Measurements from ENCODE around the gene GALNT17.

Gene GALNT17

DNA sequence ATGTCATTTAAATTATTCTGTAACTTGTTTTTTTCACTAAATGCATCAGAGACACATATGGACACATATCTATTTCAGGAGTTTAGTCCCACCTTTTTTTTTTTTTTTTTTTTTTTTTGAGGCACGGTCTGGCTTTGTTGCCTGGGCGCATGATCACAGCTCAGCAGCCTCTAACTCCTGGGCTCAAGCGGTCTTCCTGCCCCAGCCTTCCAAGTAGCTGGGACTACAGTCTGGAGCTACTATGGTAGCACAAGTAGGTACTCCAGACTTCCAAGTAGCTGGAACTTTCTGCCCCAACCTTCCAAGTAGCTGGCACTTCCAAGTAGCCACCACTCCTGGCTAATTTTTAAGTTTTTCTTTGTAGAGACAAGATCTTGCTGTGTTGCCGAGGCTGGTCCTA, 407.7 kb downstream of the GALNT17 start:
- H3K27ac ChIP-seq (ENCODE audit: low read length) = no peak overlapping the region
- TF ChIP-seq EZH2phosphoT487 (IDR thresholded peaks at IDR 0.05; ENCODE audit: low read depth) = no peak
- TF ChIP-seq, protein P1, sequence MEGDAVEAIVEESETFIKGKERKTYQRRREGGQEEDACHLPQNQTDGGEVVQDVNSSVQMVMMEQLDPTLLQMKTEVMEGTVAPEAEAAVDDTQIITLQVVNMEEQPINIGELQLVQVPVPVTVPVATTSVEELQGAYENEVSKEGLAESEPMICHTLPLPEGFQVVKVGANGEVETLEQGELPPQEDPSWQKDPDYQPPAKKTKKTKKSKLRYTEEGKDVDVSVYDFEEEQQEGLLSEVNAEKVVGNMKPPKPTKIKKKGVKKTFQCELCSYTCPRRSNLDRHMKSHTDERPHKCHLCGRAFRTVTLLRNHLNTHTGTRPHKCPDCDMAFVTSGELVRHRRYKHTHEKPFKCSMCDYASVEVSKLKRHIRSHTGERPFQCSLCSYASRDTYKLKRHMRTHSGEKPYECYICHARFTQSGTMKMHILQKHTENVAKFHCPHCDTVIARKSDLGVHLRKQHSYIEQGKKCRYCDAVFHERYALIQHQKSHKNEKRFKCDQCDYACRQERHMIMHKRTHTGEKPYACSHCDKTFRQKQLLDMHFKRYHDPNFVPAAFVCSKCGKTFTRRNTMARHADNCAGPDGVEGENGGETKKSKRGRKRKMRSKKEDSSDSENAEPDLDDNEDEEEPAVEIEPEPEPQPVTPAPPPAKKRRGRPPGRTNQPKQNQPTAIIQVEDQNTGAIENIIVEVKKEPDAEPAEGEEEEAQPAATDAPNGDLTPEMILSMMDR (IDR thresholded peaks at IDR 0.05; ENCODE audit: low read depth, low read length) = no peak
- no peaks in the 10 kb centered on the region for H3K79me2 ChIP-seq (ENCODE audit: low read length)
- no peak overlapping the region for H2AFZ ChIP-seq (ENCODE audit: low read depth, low read length)
- H3K4me2 ChIP-seq (ENCODE audit: low read length) = no peak overlapping the region
- no peaks in the 10 kb centered on the region for H3K36me3 ChIP-seq (replicated peaks; ENCODE audit: low read depth, low read length)
- H4K20me1 ChIP-seq (ENCODE audit: insufficient read depth, low read length) = no peaks in the 10 kb centered on the region
- H3K9ac ChIP-seq (ENCODE audit: low read length) = no peak overlapping the region
- H3K4me3 ChIP-seq (ENCODE audit: low read length) = no peak overlapping the region
- H3K4me1 ChIP-seq (ENCODE audit: low read length) = no peaks in the 10 kb centered on the region
- H3K9me3 ChIP-seq (ENCODE audit: insufficient read depth, low read length) = no peaks in the 10 kb centered on the region
- no peaks in the 10 kb centered on the region for H3K27me3 ChIP-seq (ENCODE audit: low read depth, low read length)

DNA sequence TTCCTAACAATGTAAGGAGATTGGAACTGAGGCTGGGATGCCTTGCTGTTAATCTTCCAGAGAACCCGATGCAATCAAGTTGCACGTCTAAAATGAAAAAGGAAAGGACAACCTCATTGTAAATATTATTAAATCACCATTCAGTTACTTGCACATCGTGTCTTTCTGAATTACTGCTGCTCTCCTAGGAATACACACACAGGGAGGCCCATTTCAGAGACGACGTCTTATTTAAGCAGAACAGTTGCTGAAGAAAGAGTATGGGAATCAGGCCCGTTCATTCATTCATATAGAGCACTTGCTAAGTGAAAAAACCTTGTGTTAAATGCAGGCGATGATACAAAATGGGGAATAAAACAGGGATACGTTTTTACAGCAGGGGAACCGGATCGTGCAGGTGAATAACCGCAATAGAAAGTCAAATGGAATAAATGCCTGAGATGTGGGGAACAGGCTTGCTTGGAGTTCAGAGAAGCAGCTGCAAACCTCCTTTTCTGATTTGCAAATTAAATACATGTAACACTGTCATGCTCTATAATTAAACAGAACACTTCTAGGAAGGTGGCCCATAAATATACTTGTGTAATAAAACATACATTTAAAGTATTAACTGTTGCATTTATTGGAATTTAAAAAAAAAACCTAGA, 409.9 kb downstream of the GALNT17 start:
- Histone ChIP-seq H3K9ac (ENCODE audit: low read length) (no peak overlapping the region), H3K4me2 (ENCODE audit: low read length) (no peak overlapping the region), H4K20me1 (ENCODE audit: insufficient read depth, low read length) (no peaks in the 10 kb centered on the region), H3K79me2 (ENCODE audit: low read length) (no peaks in the 10 kb centered on the region), H3K4me3 (ENCODE audit: low read length) (no peak overlapping the region), H3K27me3 (ENCODE audit: low read depth, low read length) (no peaks in the 10 kb centered on the region), H3K36me3 (replicated peaks; ENCODE audit: low read depth, low read length) (no peaks in the 10 kb centered on the region), H3K9me3 (ENCODE audit: insufficient read depth, low read length) (no peaks in the 10 kb centered on the region), H2AFZ (ENCODE audit: low read depth, low read length) (no peak overlapping the region), H3K4me1 (ENCODE audit: low read length) (no peaks in the 10 kb centered on the region), H3K27ac (ENCODE audit: low read length) (no peak overlapping the region)
- no peak for TF ChIP-seq EZH2phosphoT487 (IDR thresholded peaks at IDR 0.05; ENCODE audit: low read depth)
- TF ChIP-seq, protein P1 (IDR thresholded peaks at IDR 0.05; ENCODE audit: low read depth, low read length) = no peak

DNA sequence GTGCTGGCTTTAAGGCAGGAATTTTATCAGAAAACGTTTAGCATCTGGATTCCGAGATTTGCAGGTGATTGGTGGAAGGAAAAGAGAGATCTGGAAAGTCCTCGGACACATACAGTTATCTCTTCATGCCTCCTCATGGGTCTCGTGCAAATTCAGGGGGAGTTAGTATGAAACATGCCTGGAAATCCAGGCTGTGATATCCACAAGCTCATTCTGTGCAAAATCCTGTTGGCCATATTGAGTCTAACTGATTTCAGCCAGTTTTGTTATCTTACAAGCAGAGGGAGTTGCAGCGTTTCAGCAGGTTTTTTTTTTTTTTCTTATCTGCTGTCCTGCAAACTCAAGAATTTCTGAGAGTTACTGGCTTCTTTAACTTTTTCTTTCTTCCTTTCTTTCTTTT, 411.5 kb downstream of the GALNT17 start:
- H3K27ac ChIP-seq (ENCODE audit: low read length) = no peak overlapping the region
- H3K27me3 ChIP-seq (ENCODE audit: low read depth, low read length) = no peaks in the 10 kb centered on the region
- H3K9me3 ChIP-seq (ENCODE audit: insufficient read depth, low read length) = no peaks in the 10 kb centered on the region
- TF ChIP-seq, protein P1 (IDR thresholded peaks at IDR 0.05; ENCODE audit: low read depth, low read length) = no peak
- no peak for TF ChIP-seq EZH2phosphoT487 (IDR thresholded peaks at IDR 0.05; ENCODE audit: low read depth)
- no peak overlapping the region for H3K9ac ChIP-seq (ENCODE audit: low read length)
- no peaks in the 10 kb centered on the region for H3K4me1 ChIP-seq (ENCODE audit: low read length)
- no peak overlapping the region for H3K4me2 ChIP-seq (ENCODE audit: low read length)
- no peak overlapping the region for H2AFZ ChIP-seq (ENCODE audit: low read depth, low read length)
- no peaks in the 10 kb centered on the region for H3K79me2 ChIP-seq (ENCODE audit: low read length)
- H4K20me1 ChIP-seq (ENCODE audit: insufficient read depth, low read length) = no peaks in the 10 kb centered on the region
- H3K4me3 ChIP-seq (ENCODE audit: low read length) = no peak overlapping the region
- H3K36me3 ChIP-seq (replicated peaks; ENCODE audit: low read depth, low read length) = no peaks in the 10 kb centered on the region

DNA sequence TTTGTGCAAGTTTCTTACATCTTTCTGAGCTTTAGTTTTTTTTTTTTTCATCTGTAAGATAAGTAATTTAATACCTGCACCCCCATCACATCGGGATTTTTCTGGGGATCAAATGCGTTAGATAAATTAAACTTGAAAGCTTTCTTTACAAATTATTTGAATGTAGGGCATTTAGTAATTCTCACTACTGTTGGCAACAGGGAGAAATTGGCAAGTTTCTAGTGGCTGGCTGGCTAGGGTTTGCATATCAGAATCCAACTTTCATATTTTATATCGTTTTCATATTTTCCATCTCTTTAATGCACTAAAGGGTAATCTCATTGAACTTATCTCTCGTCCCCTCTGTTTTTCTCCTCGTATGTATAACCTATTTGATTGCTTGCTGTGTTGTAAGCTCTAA, 412.9 kb downstream of the GALNT17 start:
- H3K4me2 ChIP-seq (ENCODE audit: low read length) = no peak overlapping the region

More for the DNA sequence above, 412.9 kb downstream of the GALNT17 start:
- no peak for TF ChIP-seq EZH2phosphoT487 (IDR thresholded peaks at IDR 0.05; ENCODE audit: low read depth)
- TF ChIP-seq, protein P1 (IDR thresholded peaks at IDR 0.05; ENCODE audit: low read depth, low read length) = no peak
- Histone ChIP-seq H4K20me1 (ENCODE audit: insufficient read depth, low read length) (no peaks in the 10 kb centered on the region), H3K4me1 (ENCODE audit: low read length) (no peaks in the 10 kb centered on the region), H3K79me2 (ENCODE audit: low read length) (no peaks in the 10 kb centered on the region), H2AFZ (ENCODE audit: low read depth, low read length) (no peak overlapping the region), H3K36me3 (replicated peaks; ENCODE audit: low read depth, low read length) (no peaks in the 10 kb centered on the region), H3K27ac (ENCODE audit: low read length) (no peak overlapping the region), H3K9ac (ENCODE audit: low read length) (no peak overlapping the region), H3K4me3 (ENCODE audit: low read length) (no peak overlapping the region), H3K9me3 (ENCODE audit: insufficient read depth, low read length) (no peaks in the 10 kb centered on the region), H3K27me3 (ENCODE audit: low read depth, low read length) (no peaks in the 10 kb centered on the region)
